Measurements from ENCODE around the gene ADK. TPM values are rescaled to one million over a fixed set of nuclear protein-coding genes. Genes with fewer than 3 reads are reported as not detected.
"Not testable (repeated sequence)": the region's sequence is repeated elsewhere in the genome, so short reads cannot be mapped to it uniquely, and the experiment has no call there.

Gene ADK
- total RNA-seq, 4 donors from 2014 or later, result 15.3 to 23.3 (median 20.8) TPM

DNA sequence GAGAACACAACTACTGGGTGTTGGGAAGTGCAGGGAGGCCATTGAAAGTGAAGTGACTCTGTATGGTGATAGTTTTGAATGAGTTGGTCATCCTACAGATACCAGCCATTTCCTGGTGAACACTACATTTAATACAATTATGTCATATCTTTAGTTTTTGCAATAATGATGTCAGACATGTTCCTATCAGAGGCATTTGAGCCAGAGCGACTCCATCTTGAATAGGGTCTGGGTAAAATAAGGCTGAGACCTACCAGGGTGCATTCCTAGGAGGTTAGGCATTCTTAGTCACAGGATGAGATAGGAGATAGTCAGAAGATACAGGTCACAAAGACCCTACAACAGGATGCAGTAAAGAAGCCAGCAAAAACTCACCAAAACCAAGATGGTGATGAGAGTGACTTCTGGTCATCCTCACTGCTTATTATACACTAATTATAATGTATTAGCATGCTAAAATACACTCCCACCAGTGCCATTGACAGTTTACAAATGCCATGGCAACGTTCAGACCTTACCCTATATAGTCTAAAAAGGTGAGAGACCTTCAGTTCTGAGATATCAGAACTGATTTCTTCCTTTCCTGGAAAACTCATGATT lies 28.2 kb downstream of the ADK start:
- Histone ChIP-seq H3K4me1 (peaks cover 0 to 19% (median 0%) of the 10 kb centered on the region in 3 donors), H3K36me3 (no peaks in the 10 kb centered on the region), H3K4me3 (no peak overlapping the region), H3K9me3 (no peaks in the 10 kb centered on the region), H3K27ac (no peak overlapping the region), H3K27me3 (no peaks in the 10 kb centered on the region)
- 87 to 91% methylated on average over 1 to 2 of the region's 2 CpGs for WGBS, 2 donors (ENCODE audit: low coverage in 1 of 2)
- no peak for ATAC-seq
- TF ChIP-seq, protein P1, sequence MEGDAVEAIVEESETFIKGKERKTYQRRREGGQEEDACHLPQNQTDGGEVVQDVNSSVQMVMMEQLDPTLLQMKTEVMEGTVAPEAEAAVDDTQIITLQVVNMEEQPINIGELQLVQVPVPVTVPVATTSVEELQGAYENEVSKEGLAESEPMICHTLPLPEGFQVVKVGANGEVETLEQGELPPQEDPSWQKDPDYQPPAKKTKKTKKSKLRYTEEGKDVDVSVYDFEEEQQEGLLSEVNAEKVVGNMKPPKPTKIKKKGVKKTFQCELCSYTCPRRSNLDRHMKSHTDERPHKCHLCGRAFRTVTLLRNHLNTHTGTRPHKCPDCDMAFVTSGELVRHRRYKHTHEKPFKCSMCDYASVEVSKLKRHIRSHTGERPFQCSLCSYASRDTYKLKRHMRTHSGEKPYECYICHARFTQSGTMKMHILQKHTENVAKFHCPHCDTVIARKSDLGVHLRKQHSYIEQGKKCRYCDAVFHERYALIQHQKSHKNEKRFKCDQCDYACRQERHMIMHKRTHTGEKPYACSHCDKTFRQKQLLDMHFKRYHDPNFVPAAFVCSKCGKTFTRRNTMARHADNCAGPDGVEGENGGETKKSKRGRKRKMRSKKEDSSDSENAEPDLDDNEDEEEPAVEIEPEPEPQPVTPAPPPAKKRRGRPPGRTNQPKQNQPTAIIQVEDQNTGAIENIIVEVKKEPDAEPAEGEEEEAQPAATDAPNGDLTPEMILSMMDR (IDR thresholded peaks at IDR 0.05), result no peak
- TF ChIP-seq EP300 (IDR thresholded peaks at IDR 0.05), result no peak
- no peak for TF ChIP-seq POLR2AphosphoS5 (IDR thresholded peaks at IDR 0.05)
- TF ChIP-seq POLR2A (IDR thresholded peaks at IDR 0.05), result no peak

GRCh38 chr10:74186678-74187077 lies 35.7 kb downstream of the ADK start:
- Histone ChIP-seq H3K4me3 (no peak overlapping the region), H3K4me1 (peaks cover 0 to 15% (median 5%) of the 10 kb centered on the region in 3 donors), H3K27me3 (no peaks in the 10 kb centered on the region), H3K36me3 (no peaks in the 10 kb centered on the region), H3K27ac (no peak overlapping the region), H3K9me3 (no peaks in the 10 kb centered on the region)
- ATAC-seq, result no peak
- TF ChIP-seq POLR2AphosphoS5 (IDR thresholded peaks at IDR 0.05) (no peak), POLR2A (IDR thresholded peaks at IDR 0.05) (no peak), EP300 (IDR thresholded peaks at IDR 0.05) (no peak)
- TF ChIP-seq, protein P1 (IDR thresholded peaks at IDR 0.05), result no peak

DNA sequence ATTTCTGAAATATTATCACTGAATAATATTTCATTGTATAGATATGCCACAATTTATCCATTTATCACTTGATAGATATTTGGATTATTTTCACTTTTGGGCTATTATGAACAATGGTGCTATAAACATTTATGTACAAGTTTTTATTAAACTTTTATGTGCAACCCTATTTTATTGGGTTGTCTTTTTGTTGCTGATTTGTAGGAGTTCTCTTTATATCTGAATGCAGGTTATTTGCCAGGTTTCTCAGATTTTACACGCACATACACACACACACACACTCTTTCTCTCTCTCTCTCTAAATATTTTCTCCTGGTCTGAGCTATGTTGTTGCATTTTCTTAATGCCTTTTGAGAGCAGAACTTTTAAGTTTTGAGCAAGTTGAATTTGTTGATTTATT lies 36.2 kb downstream of the ADK start:
- no peaks in the 10 kb centered on the region for H3K36me3 ChIP-seq
- WGBS, 2 donors (ENCODE audit: low coverage in 1 of 2), result 86 to 87% methylated on average over 1 of the region's 1 CpG
- peaks cover 0 to 15% (median 5%) of the 10 kb centered on the region in 3 donors for H3K4me1 ChIP-seq
- no peak overlapping the region for H3K4me3 ChIP-seq
- no peaks in the 10 kb centered on the region for H3K27me3 ChIP-seq
- no peak for TF ChIP-seq POLR2AphosphoS5 (IDR thresholded peaks at IDR 0.05)
- no peak for TF ChIP-seq EP300 (IDR thresholded peaks at IDR 0.05)
- TF ChIP-seq, protein P1 (IDR thresholded peaks at IDR 0.05), result no peak
- TF ChIP-seq POLR2A (IDR thresholded peaks at IDR 0.05), result no peak
- H3K27ac ChIP-seq, result no peak overlapping the region
- H3K9me3 ChIP-seq, result no peaks in the 10 kb centered on the region
- no peak for ATAC-seq

DNA sequence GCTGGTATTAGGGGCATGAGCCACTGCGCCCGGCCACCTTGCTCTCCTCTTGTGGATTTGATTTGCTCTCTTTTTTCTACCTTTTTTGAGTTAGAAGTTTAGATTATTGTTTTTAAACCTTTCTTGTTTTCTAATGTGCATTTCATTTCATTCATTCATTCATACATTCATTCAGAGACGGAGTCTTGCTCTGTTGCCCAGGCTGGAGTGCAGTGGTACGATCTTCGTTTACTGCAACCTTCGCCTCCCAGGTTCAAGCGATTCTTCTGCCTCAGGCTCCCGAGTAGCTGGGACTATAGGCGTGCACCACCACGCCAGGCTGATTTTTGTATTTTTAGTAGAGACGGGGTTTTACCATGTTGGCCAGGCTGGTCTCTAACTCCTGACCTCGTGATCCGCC lies 37.6 kb downstream of the ADK start:
- not testable (repeated sequence) for H3K36me3 ChIP-seq, H3K27ac ChIP-seq, H3K27me3 ChIP-seq, H3K9me3 ChIP-seq, H3K4me3 ChIP-seq, ATAC-seq
- WGBS, 2 donors (ENCODE audit: low coverage in 1 of 2), result 98% methylated on average over 10 to 11 of the region's 13 CpGs
- H3K4me1 ChIP-seq, result peaks cover 0 to 15% (median 5%) of the 10 kb centered on the region in 3 donors

DNA sequence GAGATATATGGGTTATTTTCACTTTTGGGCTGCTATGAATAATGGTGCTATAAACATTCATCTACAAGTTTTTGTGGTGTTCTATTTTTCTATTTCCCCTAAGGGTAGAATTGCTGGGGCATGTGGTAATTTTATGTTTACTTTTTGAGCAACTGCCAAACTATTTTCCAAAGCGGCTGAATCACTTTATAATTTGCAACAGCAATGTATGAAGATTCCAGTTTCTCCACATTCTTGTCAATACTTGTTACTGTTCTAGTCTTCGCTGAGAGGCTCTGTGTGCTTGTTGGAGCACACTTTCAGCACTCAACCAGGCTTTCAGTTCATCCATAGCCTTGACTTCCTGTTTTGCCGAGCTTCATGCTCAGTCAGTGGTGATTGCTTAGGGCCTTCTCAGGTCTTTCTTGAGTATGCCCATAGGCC lies 39.0 kb downstream of the ADK start:
- H3K27me3 ChIP-seq, result no peaks in the 10 kb centered on the region
- peak overlapping the region in 3 of 4 donors; percentile 12 to 64 (median 59) for H3K27ac ChIP-seq
- H3K9me3 ChIP-seq, result no peaks in the 10 kb centered on the region
- ATAC-seq, result peak; percentile 36
- no peaks in the 10 kb centered on the region for H3K36me3 ChIP-seq
- H3K4me1 ChIP-seq, result peaks cover 0 to 19% (median 5%) of the 10 kb centered on the region in 3 donors
- TF ChIP-seq EP300 (IDR thresholded peaks at IDR 0.05) (no peak), POLR2AphosphoS5 (IDR thresholded peaks at IDR 0.05) (peak; percentile 26)
- TF ChIP-seq, protein P1 (IDR thresholded peaks at IDR 0.05), result no peak
- no peak overlapping the region for H3K4me3 ChIP-seq
- 34 to 39% methylated on average over 3 of the region's 3 CpGs for WGBS, 2 donors (ENCODE audit: low coverage in 1 of 2)

Data from gastroesophageal sphincter (tissue), 4 donors.